ENCODE measurements around the gene PRCC. TPM values are rescaled to one million over a fixed set of nuclear protein-coding genes. Genes with fewer than 3 reads are reported as not detected.

The PRCC gene
- total RNA-seq, 2 donors from 2014 or later = 108 to 111 TPM

DNA sequence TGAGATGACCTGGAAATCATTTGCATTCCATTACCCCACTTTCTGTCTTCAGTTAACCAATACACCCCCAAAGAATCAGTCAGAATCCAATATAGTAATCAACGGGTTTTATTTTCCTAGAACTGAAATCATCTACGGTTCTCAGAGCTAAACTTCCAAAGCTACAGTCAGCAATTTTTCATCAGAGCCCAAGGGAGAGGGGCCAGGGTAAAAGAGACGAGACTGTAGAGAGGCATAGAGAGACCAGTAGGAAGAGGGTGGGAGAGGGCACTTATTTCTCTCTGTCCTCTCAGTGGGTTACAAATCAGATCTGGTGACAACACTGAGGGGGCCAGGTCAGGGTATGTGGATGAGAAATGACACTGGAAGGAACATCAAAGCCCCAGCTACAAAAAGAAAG is 25.3 kb upstream of the PRCC start:
- Mint-ChIP-seq H3K9me3 (no peaks in the 10 kb centered on the region), H3K27me3 (ENCODE audit: insufficient read depth) (no peaks in the 10 kb centered on the region), H3K4me3 (peak overlapping the region; percentile 96), H3K27ac (peak overlapping the region; percentile 94), H3K4me1 (peaks cover 40% of the 10 kb centered on the region), H3K36me3 (ENCODE audit: low read depth) (peaks cover 49% of the 10 kb centered on the region)
- Histone ChIP-seq H3K27me3 (ENCODE audit: control insufficient read depth, insufficient read depth, low read length, poor library complexity, severe bottlenecking) (no peaks in the 10 kb centered on the region), H3K9me3 (ENCODE audit: control insufficient read depth, low read length) (no peaks in the 10 kb centered on the region), H3K9ac (ENCODE audit: extremely low read depth, low read length, poor library complexity, severe bottlenecking) (peak overlapping the region; percentile 17), H3K36me3 (ENCODE audit: control insufficient read depth, insufficient read depth, low read length) (peaks cover 69% of the 10 kb centered on the region), H3K27ac (ENCODE audit: low read depth, low read length) (peak overlapping the region; percentile 21), H3K4me1 (ENCODE audit: control insufficient read depth, insufficient read depth, low read length) (peaks cover 14% of the 10 kb centered on the region), H3K4me3 (ENCODE audit: low read length) (peak overlapping the region; percentile 57)
- TF ChIP-seq, protein P1, sequence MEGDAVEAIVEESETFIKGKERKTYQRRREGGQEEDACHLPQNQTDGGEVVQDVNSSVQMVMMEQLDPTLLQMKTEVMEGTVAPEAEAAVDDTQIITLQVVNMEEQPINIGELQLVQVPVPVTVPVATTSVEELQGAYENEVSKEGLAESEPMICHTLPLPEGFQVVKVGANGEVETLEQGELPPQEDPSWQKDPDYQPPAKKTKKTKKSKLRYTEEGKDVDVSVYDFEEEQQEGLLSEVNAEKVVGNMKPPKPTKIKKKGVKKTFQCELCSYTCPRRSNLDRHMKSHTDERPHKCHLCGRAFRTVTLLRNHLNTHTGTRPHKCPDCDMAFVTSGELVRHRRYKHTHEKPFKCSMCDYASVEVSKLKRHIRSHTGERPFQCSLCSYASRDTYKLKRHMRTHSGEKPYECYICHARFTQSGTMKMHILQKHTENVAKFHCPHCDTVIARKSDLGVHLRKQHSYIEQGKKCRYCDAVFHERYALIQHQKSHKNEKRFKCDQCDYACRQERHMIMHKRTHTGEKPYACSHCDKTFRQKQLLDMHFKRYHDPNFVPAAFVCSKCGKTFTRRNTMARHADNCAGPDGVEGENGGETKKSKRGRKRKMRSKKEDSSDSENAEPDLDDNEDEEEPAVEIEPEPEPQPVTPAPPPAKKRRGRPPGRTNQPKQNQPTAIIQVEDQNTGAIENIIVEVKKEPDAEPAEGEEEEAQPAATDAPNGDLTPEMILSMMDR (conservative IDR thresholded peaks at IDR 0.05) = no peak
- DNase-seq = no peak
- WGBS, 2 experiments (ENCODE audit: insufficient coverage in 1 of 2, insufficient read length in 1 of 2) = 93 to 100% methylated on average over 1 to 3 of the region's 3 CpGs

- H3K36me3 Mint-ChIP-seq (ENCODE audit: low read depth) = peaks cover 43% of the 10 kb centered on the region
- H3K4me1 Mint-ChIP-seq = peaks cover 46% of the 10 kb centered on the region
- DNase-seq = no peak
- Histone ChIP-seq H3K36me3 (ENCODE audit: control insufficient read depth, insufficient read depth, low read length) (peaks cover 61% of the 10 kb centered on the region), H3K9me3 (ENCODE audit: control insufficient read depth, low read length) (no peaks in the 10 kb centered on the region), H3K27me3 (ENCODE audit: control insufficient read depth, insufficient read depth, low read length, poor library complexity, severe bottlenecking) (no peaks in the 10 kb centered on the region), H3K4me3 (ENCODE audit: low read length) (no peak overlapping the region), H3K4me1 (ENCODE audit: control insufficient read depth, insufficient read depth, low read length) (peaks cover 20% of the 10 kb centered on the region), H3K9ac (ENCODE audit: extremely low read depth, low read length, poor library complexity, severe bottlenecking) (no peak overlapping the region), H3K27ac (ENCODE audit: low read depth, low read length) (no peak overlapping the region)
- no peaks in the 10 kb centered on the region for H3K27me3 Mint-ChIP-seq (ENCODE audit: insufficient read depth)
- WGBS, 2 experiments (ENCODE audit: insufficient coverage in 1 of 2, insufficient read length in 1 of 2) = 90 to 100% methylated on average over 1 to 4 of the region's 4 CpGs
- H3K27ac Mint-ChIP-seq = peak overlapping the region; percentile 94
- TF ChIP-seq, protein P1 (conservative IDR thresholded peaks at IDR 0.05) = no peak
- H3K4me3 Mint-ChIP-seq = no peak overlapping the region
- no peaks in the 10 kb centered on the region for H3K9me3 Mint-ChIP-seq
Observed at GRCh38 chr1:156742801-156743200, 24.5 kb upstream of the PRCC start.

- DNase-seq = no peak
- WGBS, 2 experiments (ENCODE audit: insufficient coverage in 1 of 2, insufficient read length in 1 of 2) = 96 to 100% methylated on average over 7 to 14 of the region's 14 CpGs
- Histone ChIP-seq H3K9ac (ENCODE audit: extremely low read depth, low read length, poor library complexity, severe bottlenecking) (no peak overlapping the region), H3K4me1 (ENCODE audit: control insufficient read depth, insufficient read depth, low read length) (peaks cover 28% of the 10 kb centered on the region), H3K27me3 (ENCODE audit: control insufficient read depth, insufficient read depth, low read length, poor library complexity, severe bottlenecking) (no peaks in the 10 kb centered on the region), H3K4me3 (ENCODE audit: low read length) (no peak overlapping the region), H3K36me3 (ENCODE audit: control insufficient read depth, insufficient read depth, low read length) (peaks cover 58% of the 10 kb centered on the region), H3K9me3 (ENCODE audit: control insufficient read depth, low read length) (no peaks in the 10 kb centered on the region), H3K27ac (ENCODE audit: low read depth, low read length) (no peak overlapping the region)
- H3K36me3 Mint-ChIP-seq (ENCODE audit: low read depth) = peaks cover 38% of the 10 kb centered on the region
- no peaks in the 10 kb centered on the region for H3K27me3 Mint-ChIP-seq (ENCODE audit: insufficient read depth)
- H3K4me3 Mint-ChIP-seq = no peak overlapping the region
- TF ChIP-seq, protein P1 (conservative IDR thresholded peaks at IDR 0.05) = no peak
- H3K4me1 Mint-ChIP-seq = peaks cover 54% of the 10 kb centered on the region
- H3K9me3 Mint-ChIP-seq = no peaks in the 10 kb centered on the region
- H3K27ac Mint-ChIP-seq = peak overlapping the region; percentile 68
Observed at GRCh38 chr1:156743367-156744302, 23.7 kb upstream of the PRCC start.
